RWPE1 (cell line): Measurements from ENCODE around the gene ANKH.

Experiments
- CTCF ChIA-PET: fragments of 350-600 bp; sonication (Branson Sonifier 250); formaldehyde crosslinking; extraction: SDS; loops from one replicate; lab custom pipeline; 2021; lab: Yijun Ruan, JAX
- POLR2A ChIA-PET: fragments of 400-600 bp; formaldehyde crosslinking; extraction: SDS; loops from one replicate; lab custom pipeline; 2020; ENCODE audit warnings: antibody characterized with exemption; ENCODE audit not compliant: low non-redundant PET; lab: Yijun Ruan, JAX
- DNase-seq: peaks from one replicate; pipeline ENCODE4 v3.0.0; 2012; ENCODE audit warnings: low spot score
- H3K27ac ChIP-seq: fragments of 450-650 bp; 2 replicates; pipeline ENCODE4 v1.5.1; 2017
- TF ChIP-seq, protein P1 (sequence below): fragments of 450-650 bp; conservative IDR thresholded peaks from 2 replicates; pipeline ENCODE4 v1.5.1; 2017; ENCODE audit warnings: low read depth, mild to moderate bottlenecking

Gene ANKH

DNA sequence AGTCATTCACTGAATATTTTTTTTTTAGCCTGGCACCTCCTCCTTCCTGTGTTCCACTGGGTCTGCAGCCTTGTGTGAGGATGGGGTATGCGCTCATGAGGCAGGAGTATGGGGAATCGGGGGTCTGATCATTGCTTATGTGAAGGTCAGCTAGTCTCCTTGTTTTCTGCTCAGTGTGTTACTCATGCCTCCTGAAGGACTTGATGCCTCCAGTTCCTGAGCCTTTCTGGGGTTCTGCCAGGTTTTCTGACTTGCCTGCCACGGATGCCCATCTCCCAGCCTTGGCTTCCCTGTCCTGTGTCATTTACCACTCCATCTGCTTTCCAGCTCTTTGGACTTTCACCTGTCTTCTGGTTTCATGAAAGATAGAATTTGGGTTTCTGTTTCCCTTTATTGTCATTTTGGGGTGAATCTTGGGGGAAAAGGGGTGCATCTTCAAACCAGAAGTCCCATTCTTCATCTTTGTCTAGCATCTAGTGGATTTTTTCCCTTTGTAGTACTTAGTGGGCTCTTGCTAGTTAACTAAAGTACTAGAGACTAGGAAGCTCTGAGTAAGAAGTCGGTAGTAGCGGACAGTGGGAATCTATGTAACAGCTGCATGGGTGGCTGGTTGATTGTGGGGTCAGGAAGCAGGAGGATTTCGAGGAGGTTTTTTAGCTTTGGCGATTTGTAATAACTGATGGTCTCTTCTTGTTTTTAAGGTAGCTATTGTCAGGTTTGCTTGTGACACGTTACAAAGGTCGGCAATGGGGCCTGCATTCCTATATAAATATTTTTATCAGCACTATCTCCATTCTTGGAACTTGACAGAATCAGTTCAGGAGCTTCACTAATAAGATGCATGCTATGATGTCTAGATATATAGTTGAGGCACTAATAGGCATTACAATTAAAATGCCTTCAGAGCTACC is 198.8 kb downstream of the ANKH start:
- CTCF ChIA-PET = no interaction called here
- no peak overlapping the region; the same call in 1 of the 2 replicates for H3K27ac ChIP-seq
- TF ChIP-seq, protein P1, sequence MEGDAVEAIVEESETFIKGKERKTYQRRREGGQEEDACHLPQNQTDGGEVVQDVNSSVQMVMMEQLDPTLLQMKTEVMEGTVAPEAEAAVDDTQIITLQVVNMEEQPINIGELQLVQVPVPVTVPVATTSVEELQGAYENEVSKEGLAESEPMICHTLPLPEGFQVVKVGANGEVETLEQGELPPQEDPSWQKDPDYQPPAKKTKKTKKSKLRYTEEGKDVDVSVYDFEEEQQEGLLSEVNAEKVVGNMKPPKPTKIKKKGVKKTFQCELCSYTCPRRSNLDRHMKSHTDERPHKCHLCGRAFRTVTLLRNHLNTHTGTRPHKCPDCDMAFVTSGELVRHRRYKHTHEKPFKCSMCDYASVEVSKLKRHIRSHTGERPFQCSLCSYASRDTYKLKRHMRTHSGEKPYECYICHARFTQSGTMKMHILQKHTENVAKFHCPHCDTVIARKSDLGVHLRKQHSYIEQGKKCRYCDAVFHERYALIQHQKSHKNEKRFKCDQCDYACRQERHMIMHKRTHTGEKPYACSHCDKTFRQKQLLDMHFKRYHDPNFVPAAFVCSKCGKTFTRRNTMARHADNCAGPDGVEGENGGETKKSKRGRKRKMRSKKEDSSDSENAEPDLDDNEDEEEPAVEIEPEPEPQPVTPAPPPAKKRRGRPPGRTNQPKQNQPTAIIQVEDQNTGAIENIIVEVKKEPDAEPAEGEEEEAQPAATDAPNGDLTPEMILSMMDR = no peak
- POLR2A ChIA-PET = no interaction called here
- DNase-seq = no peak

DNA sequence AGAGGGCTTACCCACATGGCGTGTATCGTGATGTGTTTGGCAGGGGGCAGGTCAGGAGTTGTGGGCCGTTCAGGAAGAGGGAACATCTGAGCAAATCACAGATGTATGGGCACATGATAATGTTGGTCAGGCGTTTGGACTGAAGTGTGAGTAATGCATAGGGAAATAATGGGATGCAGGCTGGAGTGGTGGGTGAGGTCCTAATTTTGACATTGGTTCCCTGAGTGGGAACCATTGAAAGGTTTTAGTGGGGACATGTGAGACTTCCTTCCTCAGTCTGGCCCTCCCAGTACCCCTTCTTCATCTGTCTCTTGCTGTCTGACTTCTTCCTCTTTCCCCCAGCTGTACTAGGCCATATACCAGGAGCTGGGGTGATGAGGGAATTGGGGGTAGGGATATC is 199.5 kb downstream of the ANKH start:
- no peak overlapping the region; the same call in 1 of the 2 replicates for H3K27ac ChIP-seq
- TF ChIP-seq, protein P1 = no peak
- CTCF ChIA-PET = no interaction called here
- POLR2A ChIA-PET = no interaction called here
- DNase-seq = no peak

DNA sequence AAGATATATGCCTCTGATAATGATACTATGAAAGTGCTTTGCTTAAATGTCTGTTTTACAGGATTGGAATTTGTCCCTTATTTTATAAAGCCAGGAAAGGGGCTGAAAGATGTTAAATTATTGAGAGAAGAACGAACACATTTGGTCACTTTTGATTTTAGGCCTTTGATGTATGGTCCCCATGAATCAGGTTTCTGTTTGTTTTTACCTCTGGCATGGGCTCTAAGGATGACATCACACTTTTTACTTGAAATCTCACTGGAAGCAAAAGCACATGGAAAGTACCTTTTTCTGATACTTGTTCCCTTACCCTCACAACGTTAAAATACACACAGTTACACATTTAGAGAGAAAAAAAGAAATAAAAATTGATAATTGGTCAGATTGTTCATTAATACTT is 200.2 kb downstream of the ANKH start:
- TF ChIP-seq, protein P1 = no peak
- DNase-seq = no peak
- ChIA-PET POLR2A (no interaction called here), CTCF (no interaction called here)
- no peak overlapping the region for H3K27ac ChIP-seq

DNA sequence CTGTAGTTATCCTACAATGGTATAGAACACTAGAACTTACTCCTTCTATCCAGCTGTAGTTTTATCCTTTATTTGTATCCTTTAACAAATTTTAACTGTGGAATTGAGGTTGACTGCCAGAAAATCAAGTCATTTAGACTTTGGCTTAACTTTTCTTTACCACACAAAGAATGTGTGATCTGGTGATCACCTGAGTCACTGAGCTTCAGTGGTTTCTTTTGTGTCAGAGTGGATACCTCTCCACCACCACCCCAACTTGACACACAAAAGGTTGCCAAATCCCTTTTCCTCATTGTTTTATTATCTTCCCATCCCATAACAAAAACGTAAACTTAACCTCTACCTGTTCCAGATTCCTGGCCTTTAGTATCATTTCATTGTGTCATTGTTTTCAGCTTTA is 201.6 kb downstream of the ANKH start:
- TF ChIP-seq, protein P1 = no peak
- POLR2A ChIA-PET = interaction anchor here (0.5 kb wide), 1 partner anchor 189 kb away, joined by 4 read pairs; no protein-coding TSS in a partner anchor
- CTCF ChIA-PET = interaction anchor here (0.6 to 0.7 kb wide), 2 partner anchors 321 to 471 kb away, joined by 4 to 11 read pairs; no protein-coding TSS in a partner anchor
- peak; percentile 49 for DNase-seq
- no peak overlapping the region for H3K27ac ChIP-seq

DNA sequence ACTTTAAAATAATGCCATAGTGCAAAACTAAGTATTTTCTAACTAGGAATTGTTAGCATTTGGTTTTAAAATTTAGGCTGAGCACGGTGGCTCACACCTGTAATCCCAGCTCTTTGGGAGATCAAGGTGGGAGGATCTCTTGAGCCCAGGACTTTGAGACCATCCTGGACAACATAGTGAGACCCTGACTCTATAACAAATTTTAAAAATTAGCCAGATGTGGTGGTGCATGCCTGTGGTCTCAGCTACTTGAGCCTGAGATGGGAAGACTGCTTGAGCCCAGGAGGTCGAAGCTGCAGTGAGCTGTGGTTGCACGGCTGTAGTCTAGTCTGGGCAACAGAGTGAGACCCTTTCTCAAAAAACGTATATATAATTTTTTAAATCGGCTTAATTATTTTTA is 202.2 kb downstream of the ANKH start:
- H3K27ac ChIP-seq = no peak overlapping the region
- TF ChIP-seq, protein P1 = no peak
- no peak for DNase-seq
- ChIA-PET CTCF (interaction anchor here (0.6 kb wide), 1 partner anchor 322 kb away, joined by 4 read pairs; no protein-coding TSS in a partner anchor), POLR2A (no interaction called here)

DNA sequence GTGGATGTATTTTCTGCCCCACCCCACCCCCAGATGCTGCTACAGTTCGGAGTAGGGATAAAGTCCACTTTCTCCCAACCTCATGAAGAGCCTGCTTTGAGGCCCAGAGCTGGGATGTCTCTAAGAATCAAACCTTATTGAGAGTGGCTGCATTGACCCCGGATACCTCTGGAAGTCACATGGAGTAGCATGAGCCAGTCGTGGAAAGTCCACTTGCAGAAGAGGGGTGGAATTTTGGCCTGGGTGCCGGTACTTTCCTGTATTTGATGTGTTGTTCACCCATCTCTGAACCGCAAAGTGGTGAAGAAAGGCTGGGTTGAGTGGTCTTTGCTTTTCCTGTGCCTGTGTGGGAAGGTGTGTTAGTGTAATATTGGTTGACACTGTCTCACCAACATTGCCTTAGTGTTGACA is 203.4 kb downstream of the ANKH start:
- DNase-seq = no peak
- CTCF ChIA-PET = interaction anchor here (1.3 kb wide), 1 partner anchor 18 kb away, joined by 4 read pairs; no protein-coding TSS in a partner anchor
- TF ChIP-seq, protein P1 = no peak
- POLR2A ChIA-PET = no interaction called here
- H3K27ac ChIP-seq = no peak overlapping the region
